Stomach (tissue), 4 donors: ENCODE measurements around the gene C15orf39.

Experiments used
- EP300 ChIP-seq: sonication (generic); formaldehyde crosslinking; IDR thresholded peaks from one replicate; pipeline ENCODE4 v1.6.1; 2017; ENCODE audit warnings: antibody characterized with exemption
- POLR2A ChIP-seq, 4 donors: fragments of 450-650 bp; IDR thresholded peaks; one replicate each; pipeline ENCODE4 v1.6.1; 2016; ENCODE audit warnings: antibody characterized with exemption in 4 of 4, control low read depth in 2 of 4, mild to moderate bottlenecking in 1 of 4, moderate library complexity in 1 of 4
- POLR2AphosphoS5 ChIP-seq, 3 donors: sonication (generic); formaldehyde crosslinking; IDR thresholded peaks; one replicate each; pipeline ENCODE4 v1.6.1; 2016; ENCODE audit warnings: antibody characterized with exemption in 3 of 3
- TF ChIP-seq, protein P1 (sequence below), 7 experiments: fragments of 450-650 bp in 4 of 7; fragments of 200-600 bp in 3 of 7; sonication (generic) in 3 of 7; IDR thresholded peaks; one replicate each; pipeline ENCODE4 v1.5.1; 2016 to 2019; ENCODE audit warnings: antibody characterized with exemption in 7 of 7, control low read depth in 2 of 7, mild to moderate bottlenecking in 1 of 7

DNA sequence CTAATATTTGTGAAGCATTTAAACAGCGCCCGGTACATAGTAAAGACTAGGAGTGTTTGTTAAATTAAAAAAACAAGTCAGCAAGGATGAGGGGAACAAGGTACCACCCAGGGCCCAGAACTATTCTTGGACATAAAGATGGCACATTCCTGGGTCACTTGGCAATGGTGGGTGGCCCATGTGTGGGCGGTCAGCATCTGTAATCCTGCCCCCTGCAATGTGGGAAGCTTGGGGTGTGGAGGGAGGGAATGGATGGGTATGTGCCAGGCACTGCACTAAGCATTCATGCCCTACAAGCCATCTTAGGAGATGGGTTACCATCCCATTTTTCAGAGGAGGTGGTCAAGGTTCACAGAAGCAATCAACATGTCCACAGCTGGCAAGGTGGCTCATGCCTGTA is 7.3 kb upstream of the C15orf39 start:
- TF ChIP-seq, protein P1, sequence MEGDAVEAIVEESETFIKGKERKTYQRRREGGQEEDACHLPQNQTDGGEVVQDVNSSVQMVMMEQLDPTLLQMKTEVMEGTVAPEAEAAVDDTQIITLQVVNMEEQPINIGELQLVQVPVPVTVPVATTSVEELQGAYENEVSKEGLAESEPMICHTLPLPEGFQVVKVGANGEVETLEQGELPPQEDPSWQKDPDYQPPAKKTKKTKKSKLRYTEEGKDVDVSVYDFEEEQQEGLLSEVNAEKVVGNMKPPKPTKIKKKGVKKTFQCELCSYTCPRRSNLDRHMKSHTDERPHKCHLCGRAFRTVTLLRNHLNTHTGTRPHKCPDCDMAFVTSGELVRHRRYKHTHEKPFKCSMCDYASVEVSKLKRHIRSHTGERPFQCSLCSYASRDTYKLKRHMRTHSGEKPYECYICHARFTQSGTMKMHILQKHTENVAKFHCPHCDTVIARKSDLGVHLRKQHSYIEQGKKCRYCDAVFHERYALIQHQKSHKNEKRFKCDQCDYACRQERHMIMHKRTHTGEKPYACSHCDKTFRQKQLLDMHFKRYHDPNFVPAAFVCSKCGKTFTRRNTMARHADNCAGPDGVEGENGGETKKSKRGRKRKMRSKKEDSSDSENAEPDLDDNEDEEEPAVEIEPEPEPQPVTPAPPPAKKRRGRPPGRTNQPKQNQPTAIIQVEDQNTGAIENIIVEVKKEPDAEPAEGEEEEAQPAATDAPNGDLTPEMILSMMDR (IDR thresholded peaks at IDR 0.05) = no peak
- TF ChIP-seq POLR2AphosphoS5 (IDR thresholded peaks at IDR 0.05) (no peak), POLR2A (IDR thresholded peaks at IDR 0.05) (no peak), EP300 (no peak)
